Mucosa of rectum (tissue), 2 donors: ENCODE results near the gene PSMB10.

Experiments
- H3K27ac ChIP-seq, 2 donors: one replicate each; pipeline ENCODE4 v1.7.0; 2013; ENCODE audit warnings: inconsistent platforms in 2 of 2, low read depth in 2 of 2, low read length in 2 of 2
- H3K27me3 ChIP-seq, 2 donors: one replicate each; pipeline ENCODE4 v1.7.0; 2013; ENCODE audit warnings: low read length in 2 of 2; ENCODE audit not compliant: control insufficient read depth in 2 of 2, insufficient read depth in 2 of 2
- H3K36me3 ChIP-seq, 2 donors: one replicate each; pipeline ENCODE4 v1.7.0; 2013; ENCODE audit warnings: low read length in 2 of 2; ENCODE audit not compliant: control insufficient read depth in 2 of 2, insufficient read depth in 2 of 2
- H3K4me1 ChIP-seq, 2 donors: one replicate each; pipeline ENCODE4 v1.7.0; 2013; ENCODE audit warnings: low read length in 2 of 2, mild to moderate bottlenecking in 1 of 2; ENCODE audit not compliant: control insufficient read depth in 2 of 2, insufficient read depth in 2 of 2
- H3K4me3 ChIP-seq, 2 donors: one replicate each; pipeline ENCODE4 v1.7.0; 2013; ENCODE audit warnings: low read length in 2 of 2
- H3K9ac ChIP-seq, 2 donors: one replicate each; pipeline ENCODE4 v1.7.0; 2013; ENCODE audit warnings: low read length in 2 of 2, low read depth in 1 of 2, mild to moderate bottlenecking in 1 of 2
- H3K9me3 ChIP-seq, 2 donors: one replicate each; pipeline ENCODE4 v1.7.0; 2013; ENCODE audit warnings: low read length in 2 of 2; ENCODE audit not compliant: control insufficient read depth in 2 of 2
- donor health status: healthy.
- donor health status: Normal muscosa, but diverticular disease.

PSMB10 gene

GRCh38 chr16:67949645-67950044 lies 13.0 kb upstream of the PSMB10 start:
- H3K4me3 ChIP-seq: no peak overlapping the region
- no peak overlapping the region for H3K9ac ChIP-seq
- no peak overlapping the region for H3K27ac ChIP-seq
- no peaks in the 10 kb centered on the region for H3K27me3 ChIP-seq
- no peaks in the 10 kb centered on the region for H3K9me3 ChIP-seq
- H3K36me3 ChIP-seq: peaks cover 6 to 54% of the 10 kb centered on the region in 2 donors
- H3K4me1 ChIP-seq: peaks cover 1 to 9% of the 10 kb centered on the region in 2 donors

- Histone ChIP-seq H3K27ac (no peak overlapping the region), H3K27me3 (no peaks in the 10 kb centered on the region), H3K4me3 (no peak overlapping the region), H3K4me1 (peaks cover 11 to 14% of the 10 kb centered on the region in 2 donors), H3K9me3 (no peaks in the 10 kb centered on the region), H3K9ac (no peak overlapping the region), H3K36me3 (peaks cover 6 to 52% of the 10 kb centered on the region in 2 donors)
Observed at GRCh38 chr16:67948015-67948414, 11.4 kb upstream of the PSMB10 start.

- no peaks in the 10 kb centered on the region for H3K27me3 ChIP-seq
- H3K4me3 ChIP-seq: no peak overlapping the region
- H3K9me3 ChIP-seq: no peaks in the 10 kb centered on the region
- peaks cover 11 to 14% of the 10 kb centered on the region in 2 donors for H3K4me1 ChIP-seq
- peaks cover 6 to 53% of the 10 kb centered on the region in 2 donors for H3K36me3 ChIP-seq
- no peak overlapping the region for H3K27ac ChIP-seq
- H3K9ac ChIP-seq: no peak overlapping the region
Observed at GRCh38 chr16:67946966-67947558, 10.4 kb upstream of the PSMB10 start.

- peaks cover 6 to 46% of the 10 kb centered on the region in 2 donors for H3K36me3 ChIP-seq
- no peak overlapping the region for H3K27ac ChIP-seq
- H3K4me3 ChIP-seq: no peak overlapping the region
- H3K4me1 ChIP-seq: peaks cover 9 to 11% of the 10 kb centered on the region in 2 donors
- H3K9me3 ChIP-seq: no peaks in the 10 kb centered on the region
- no peaks in the 10 kb centered on the region for H3K27me3 ChIP-seq
- no peak overlapping the region for H3K9ac ChIP-seq
Observed at GRCh38 chr16:67946128-67946569, 9.5 kb upstream of the PSMB10 start.

- H3K9ac ChIP-seq: no peak overlapping the region
- no peak overlapping the region for H3K27ac ChIP-seq
- H3K4me1 ChIP-seq: peaks cover 9 to 11% of the 10 kb centered on the region in 2 donors
- no peaks in the 10 kb centered on the region for H3K27me3 ChIP-seq
- H3K9me3 ChIP-seq: no peaks in the 10 kb centered on the region
- peaks cover 6 to 46% of the 10 kb centered on the region in 2 donors for H3K36me3 ChIP-seq
- no peak overlapping the region for H3K4me3 ChIP-seq
Observed at GRCh38 chr16:67945392-67945933, 8.8 kb upstream of the PSMB10 start.

GRCh38 chr16:67944690-67945391 lies 8.2 kb upstream of the PSMB10 start:
- no peaks in the 10 kb centered on the region for H3K27me3 ChIP-seq
- H3K9ac ChIP-seq: no peak overlapping the region
- H3K4me3 ChIP-seq: no peak overlapping the region
- H3K27ac ChIP-seq: peak overlapping the region in 1 of 2 donors; percentile 65
- peaks cover 14 to 16% of the 10 kb centered on the region in 2 donors for H3K4me1 ChIP-seq
- peaks cover 6 to 41% of the 10 kb centered on the region in 2 donors for H3K36me3 ChIP-seq
- H3K9me3 ChIP-seq: no peaks in the 10 kb centered on the region

- Histone ChIP-seq H3K27me3 (no peaks in the 10 kb centered on the region), H3K4me1 (peaks cover 14 to 16% of the 10 kb centered on the region in 2 donors), H3K36me3 (peaks cover 3 to 37% of the 10 kb centered on the region in 2 donors), H3K27ac (peak within 1 kb of the TSS; percentile 44 to 65), H3K9me3 (no peaks in the 10 kb centered on the region), H3K9ac (peak within 1 kb of the TSS in 1 of 2 donors; percentile 7), H3K4me3 (no peak within 1 kb of the TSS)
Observed at GRCh38 chr16:67943619-67944504, 7.2 kb upstream of the PSMB10 start, which contains the start of gene LCAT. LCAT (minus strand) TSS chr16:67944120; CDS start chr16:67944101, 19 bp downstream.

GRCh38 chr16:67943256-67943618 lies 6.6 kb upstream of the PSMB10 start:
- peak overlapping the region; percentile 44 to 65 for H3K27ac ChIP-seq
- no peak overlapping the region for H3K4me3 ChIP-seq

GRCh38 chr16:67942510-67943255 lies 6.0 kb upstream of the PSMB10 start:
- no peak overlapping the region for H3K9ac ChIP-seq
- no peaks in the 10 kb centered on the region for H3K27me3 ChIP-seq
- no peaks in the 10 kb centered on the region for H3K9me3 ChIP-seq
- H3K4me3 ChIP-seq: no peak overlapping the region
- H3K27ac ChIP-seq: peak overlapping the region in 1 of 2 donors; percentile 65
- H3K4me1 ChIP-seq: peaks cover 13 to 16% of the 10 kb centered on the region in 2 donors
- peaks cover 3 to 28% of the 10 kb centered on the region in 2 donors for H3K36me3 ChIP-seq

More at GRCh38 chr16:67943256-67943618, 6.6 kb upstream of the PSMB10 start:
- Histone ChIP-seq H3K9ac (no peak overlapping the region), H3K9me3 (no peaks in the 10 kb centered on the region), H3K36me3 (peaks cover 3 to 31% of the 10 kb centered on the region in 2 donors), H3K4me1 (peaks cover 14 to 16% of the 10 kb centered on the region in 2 donors), H3K27me3 (no peaks in the 10 kb centered on the region)
